ENCODE results near the gene GAREM2.

The GAREM2 gene

GRCh38 chr2:26172871-26173775, at the start of gene GAREM2:
TSS of gene GAREM2 (plus strand) at chr2:26173088. CDS start at chr2:26173221, 133 bp downstream.
- TF ChIP-seq GATA3 (IDR thresholded peaks at IDR 0.05; ENCODE audit: low read depth, low read length): no peak
- no peak for TF ChIP-seq GATA2 (IDR thresholded peaks at IDR 0.05; ENCODE audit: low read depth, low read length)

GRCh38 chr2:26123426-26123825, 49.5 kb upstream of the GAREM2 start:
- TF ChIP-seq GATA3 (IDR thresholded peaks at IDR 0.05; ENCODE audit: low read depth, low read length) (no peak), GATA2 (IDR thresholded peaks at IDR 0.05; ENCODE audit: low read depth, low read length) (no peak)

GRCh38 chr2:26126074-26126473, 46.8 kb upstream of the GAREM2 start:
- TF ChIP-seq GATA3 (IDR thresholded peaks at IDR 0.05; ENCODE audit: low read depth, low read length): no peak
- no peak for TF ChIP-seq GATA2 (IDR thresholded peaks at IDR 0.05; ENCODE audit: low read depth, low read length)

- TF ChIP-seq GATA2 (IDR thresholded peaks at IDR 0.05; ENCODE audit: low read depth, low read length) (no peak), GATA3 (IDR thresholded peaks at IDR 0.05; ENCODE audit: low read depth, low read length) (no peak)
These were observed 44.7 kb upstream of the GAREM2 start for GRCh38 chr2:26128176-26128575.

- TF ChIP-seq GATA3 (IDR thresholded peaks at IDR 0.05; ENCODE audit: low read depth, low read length) (no peak), GATA2 (IDR thresholded peaks at IDR 0.05; ENCODE audit: low read depth, low read length) (no peak)
These were observed 42.1 kb upstream of the GAREM2 start for GRCh38 chr2:26130763-26131162.

GRCh38 chr2:26136451-26136850, 36.4 kb upstream of the GAREM2 start:
- TF ChIP-seq GATA2 (IDR thresholded peaks at IDR 0.05; ENCODE audit: low read depth, low read length) (no peak), GATA3 (IDR thresholded peaks at IDR 0.05; ENCODE audit: low read depth, low read length) (0 out of 2 replicates have a peak, but pooled peaks have one; percentile 46)

GRCh38 chr2:26139269-26140183, 33.4 kb upstream of the GAREM2 start:
- no peak for TF ChIP-seq GATA2 (IDR thresholded peaks at IDR 0.05; ENCODE audit: low read depth, low read length)
- TF ChIP-seq GATA3 (IDR thresholded peaks at IDR 0.05; ENCODE audit: low read depth, low read length): no peak

- no peak for TF ChIP-seq GATA2 (IDR thresholded peaks at IDR 0.05; ENCODE audit: low read depth, low read length)
- no peak for TF ChIP-seq GATA3 (IDR thresholded peaks at IDR 0.05; ENCODE audit: low read depth, low read length)
These were observed 31.6 kb upstream of the GAREM2 start for GRCh38 chr2:26141145-26141769.

GRCh38 chr2:26144031-26144430, 28.9 kb upstream of the GAREM2 start:
- no peak for TF ChIP-seq GATA2 (IDR thresholded peaks at IDR 0.05; ENCODE audit: low read depth, low read length)
- no peak for TF ChIP-seq GATA3 (IDR thresholded peaks at IDR 0.05; ENCODE audit: low read depth, low read length)

GRCh38 chr2:26144953-26145680, 27.8 kb upstream of the GAREM2 start:
- TF ChIP-seq GATA2 (IDR thresholded peaks at IDR 0.05; ENCODE audit: low read depth, low read length) (no peak), GATA3 (IDR thresholded peaks at IDR 0.05; ENCODE audit: low read depth, low read length) (no peak)

GRCh38 chr2:26148501-26148900, 24.4 kb upstream of the GAREM2 start:
- TF ChIP-seq GATA2 (IDR thresholded peaks at IDR 0.05; ENCODE audit: low read depth, low read length) (no peak), GATA3 (IDR thresholded peaks at IDR 0.05; ENCODE audit: low read depth, low read length) (no peak)

GRCh38 chr2:26150243-26150642, 22.6 kb upstream of the GAREM2 start:
- TF ChIP-seq GATA3 (IDR thresholded peaks at IDR 0.05; ENCODE audit: low read depth, low read length): no peak
- no peak for TF ChIP-seq GATA2 (IDR thresholded peaks at IDR 0.05; ENCODE audit: low read depth, low read length)

GRCh38 chr2:26157580-26157979, 15.3 kb upstream of the GAREM2 start:
- TF ChIP-seq GATA2 (IDR thresholded peaks at IDR 0.05; ENCODE audit: low read depth, low read length) (no peak), GATA3 (IDR thresholded peaks at IDR 0.05; ENCODE audit: low read depth, low read length) (no peak)
